ENCODE results near the gene BBS7. TPM values are rescaled to one million over a fixed set of nuclear protein-coding genes. Genes with fewer than 3 reads are reported as not detected.

The BBS7 gene
- total RNA-seq, 1 experiment from 2014 or later, result 26.2 TPM

DNA sequence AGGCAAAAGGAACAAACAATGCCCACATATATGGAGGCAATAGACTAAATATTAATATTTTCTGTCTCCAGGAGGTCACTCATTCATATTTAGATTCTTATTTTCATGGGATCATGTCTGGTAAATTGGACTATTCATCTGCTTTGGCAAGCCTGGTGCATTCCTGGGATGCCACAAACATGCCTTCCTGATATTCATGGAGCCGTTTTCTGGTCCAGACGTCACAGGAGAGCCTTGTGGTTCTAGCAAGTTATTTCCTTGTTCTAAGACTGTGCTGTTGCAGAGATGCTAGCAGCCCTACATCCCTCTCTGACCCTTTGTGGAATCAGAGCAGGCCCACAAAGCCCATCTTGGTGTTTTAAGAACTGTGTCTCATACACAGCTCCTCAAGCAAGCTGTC lies 85.3 kb downstream of the BBS7 start:
- Mint-ChIP-seq H3K27me3 (ENCODE audit: low read depth) (peaks cover 7% of the 10 kb centered on the region), H3K36me3 (ENCODE audit: insufficient read depth in 1 of 3, low read depth in 3 of 3) (no peaks in the 10 kb centered on the region), H3K4me1 (peaks cover 9 to 13% of the 10 kb centered on the region in 2 experiments; a peak in 3 of 4 replicates), H3K27ac (no peak overlapping the region), H3K4me3 (no peak overlapping the region), H3K9me3 (no peaks in the 10 kb centered on the region)
- H3K4me1 ChIP-seq (ENCODE audit: insufficient read depth, low read length), result peaks cover 5% of the 10 kb centered on the region; the same call in 1 of the 2 replicates
- DNase-seq, result no peak
- H3K79me1 ChIP-seq (ENCODE audit: insufficient read depth, low read depth, low read length, poor library complexity, severe bottlenecking), result no peaks in the 10 kb centered on the region
- no peaks in the 10 kb centered on the region for H3K23me2 ChIP-seq (ENCODE audit: insufficient read length, low read depth, low read length, poor library complexity, severe bottlenecking)
- H3K56ac ChIP-seq (ENCODE audit: insufficient read length, low read depth, low read length), result no peak overlapping the region
- H3K27me3 ChIP-seq (ENCODE audit: insufficient read depth, low read length), result no peaks in the 10 kb centered on the region
- H2BK20ac ChIP-seq (ENCODE audit: low read depth, low read length, poor library complexity, severe bottlenecking), result no peak overlapping the region
- H4K5ac ChIP-seq (ENCODE audit: insufficient read length, low read depth, low read length), result no peak overlapping the region
- no peak overlapping the region for H3K14ac ChIP-seq (ENCODE audit: insufficient read depth, low read length)
- no peaks in the 10 kb centered on the region for H3K79me2 ChIP-seq (ENCODE audit: insufficient read depth, low read length)
- H2AK5ac ChIP-seq (ENCODE audit: insufficient read length, low read length), result no peak overlapping the region
- no peak overlapping the region for H3K27ac ChIP-seq (ENCODE audit: insufficient read length, low read depth, low read length)
- H3K9ac ChIP-seq (ENCODE audit: extremely low read depth, insufficient read length, low read length), result no peak overlapping the region
- H2BK12ac ChIP-seq (ENCODE audit: insufficient read length, low read depth, low read length), result no peak overlapping the region
- no peak overlapping the region for H3T11ph ChIP-seq (ENCODE audit: low read length)
- H3K23ac ChIP-seq (ENCODE audit: insufficient read length, low read depth, low read length), result no peak overlapping the region
- H2BK5ac ChIP-seq (ENCODE audit: insufficient read length, low read length), result no peak overlapping the region
- no peak overlapping the region for H2AFZ ChIP-seq (ENCODE audit: low read length)
- H4K8ac ChIP-seq (replicated peaks; ENCODE audit: insufficient read length, low read depth, low read length), result no peak overlapping the region
- no peak overlapping the region for H2BK120ac ChIP-seq (ENCODE audit: low read depth, low read length, poor library complexity, severe bottlenecking)
- no peak overlapping the region for H2BK15ac ChIP-seq (ENCODE audit: low read depth, low read length)
- no peaks in the 10 kb centered on the region for H4K20me1 ChIP-seq (ENCODE audit: control insufficient read depth, insufficient read depth, insufficient read length)
- H4K91ac ChIP-seq (ENCODE audit: insufficient read length, low read depth, low read length), result no peak overlapping the region
- H3K18ac ChIP-seq (ENCODE audit: insufficient read length, low read depth, low read length), result no peak overlapping the region
- no peak overlapping the region for H3K4ac ChIP-seq (ENCODE audit: low read depth, low read length)
- H3K9me3 ChIP-seq (ENCODE audit: control insufficient read depth, low read depth, low read length), result no peaks in the 10 kb centered on the region
- no peak overlapping the region for H3K4me2 ChIP-seq (ENCODE audit: insufficient read depth, insufficient read length, low read length)
- no CpG with 5 or more reads among the region's 2 CpGs for WGBS (ENCODE audit: extremely low coverage, insufficient read length, low lambda C conversion rate)
- TF ChIP-seq CTCF (conservative IDR thresholded peaks at IDR 0.05), result no peak
